Measurements from ENCODE around the gene DNAH10.

Gene DNAH10

GRCh38 chr12:123894823-123895345, 132.8 kb downstream of the DNAH10 start:
- Histone ChIP-seq H3K27me3 (ENCODE audit: control insufficient read depth in 5 of 5, insufficient read depth in 4 of 5, low read length in 5 of 5) (peaks cover 2 to 24% (median 9%) of the 10 kb centered on the region in 5 donors), H3K9ac (ENCODE audit: low read length in 5 of 5) (no peak overlapping the region), H3K9me3 (ENCODE audit: control insufficient read depth in 5 of 5, low read length in 5 of 5) (no peaks in the 10 kb centered on the region), H3K27ac (ENCODE audit: low read depth, low read length) (no peak overlapping the region), H3K4me3 (ENCODE audit: low read depth in 1 of 5, low read length in 5 of 5) (no peak overlapping the region), H3K36me3 (ENCODE audit: control insufficient read depth in 5 of 5, insufficient read depth in 5 of 5, low read length in 5 of 5) (no peaks in the 10 kb centered on the region), H3K4me1 (ENCODE audit: control insufficient read depth in 5 of 5, insufficient read depth in 5 of 5, low read length in 5 of 5) (peaks cover 0 to 8% (median 3%) of the 10 kb centered on the region in 5 donors)

GRCh38 chr12:123895451-123895850, 133.3 kb downstream of the DNAH10 start:
- no peak overlapping the region for H3K27ac ChIP-seq (ENCODE audit: low read depth, low read length)
- no peak overlapping the region for H3K9ac ChIP-seq (ENCODE audit: low read length in 5 of 5)
- H3K9me3 ChIP-seq (ENCODE audit: control insufficient read depth in 5 of 5, low read length in 5 of 5): no peaks in the 10 kb centered on the region
- H3K36me3 ChIP-seq (ENCODE audit: control insufficient read depth in 5 of 5, insufficient read depth in 5 of 5, low read length in 5 of 5): no peaks in the 10 kb centered on the region
- no peak overlapping the region for H3K4me3 ChIP-seq (ENCODE audit: low read depth in 1 of 5, low read length in 5 of 5)
- peaks cover 0 to 8% (median 3%) of the 10 kb centered on the region in 5 donors for H3K4me1 ChIP-seq (ENCODE audit: control insufficient read depth in 5 of 5, insufficient read depth in 5 of 5, low read length in 5 of 5)
- H3K27me3 ChIP-seq (ENCODE audit: control insufficient read depth in 5 of 5, insufficient read depth in 4 of 5, low read length in 5 of 5): peaks cover 2 to 21% (median 9%) of the 10 kb centered on the region in 5 donors

- Histone ChIP-seq H3K36me3 (ENCODE audit: control insufficient read depth in 5 of 5, insufficient read depth in 5 of 5, low read length in 5 of 5) (no peaks in the 10 kb centered on the region), H3K9ac (ENCODE audit: low read length in 5 of 5) (no peak overlapping the region), H3K4me3 (ENCODE audit: low read depth in 1 of 5, low read length in 5 of 5) (peak overlapping the region in 2 of 5 donors; percentile 20 to 42), H3K9me3 (ENCODE audit: control insufficient read depth in 5 of 5, low read length in 5 of 5) (peaks cover 0 to 4% (median 0%) of the 10 kb centered on the region in 5 donors), H3K27me3 (ENCODE audit: control insufficient read depth in 5 of 5, insufficient read depth in 4 of 5, low read length in 5 of 5) (peaks cover 0 to 9% (median 8%) of the 10 kb centered on the region in 5 donors), H3K4me1 (ENCODE audit: control insufficient read depth in 5 of 5, insufficient read depth in 5 of 5, low read length in 5 of 5) (peaks cover 0 to 8% (median 3%) of the 10 kb centered on the region in 5 donors), H3K27ac (ENCODE audit: low read depth, low read length) (no peak overlapping the region)
These were observed 134.7 kb downstream of the DNAH10 start for GRCh38 chr12:123896767-123897166.

- Histone ChIP-seq H3K36me3 (ENCODE audit: control insufficient read depth in 5 of 5, insufficient read depth in 5 of 5, low read length in 5 of 5) (no peaks in the 10 kb centered on the region), H3K27me3 (ENCODE audit: control insufficient read depth in 5 of 5, insufficient read depth in 4 of 5, low read length in 5 of 5) (peaks cover 0 to 8% (median 5%) of the 10 kb centered on the region in 5 donors), H3K27ac (ENCODE audit: low read depth, low read length) (no peak overlapping the region), H3K9ac (ENCODE audit: low read length in 5 of 5) (no peak overlapping the region), H3K4me1 (ENCODE audit: control insufficient read depth in 5 of 5, insufficient read depth in 5 of 5, low read length in 5 of 5) (peaks cover 0 to 8% (median 3%) of the 10 kb centered on the region in 5 donors), H3K4me3 (ENCODE audit: low read depth in 1 of 5, low read length in 5 of 5) (no peak overlapping the region), H3K9me3 (ENCODE audit: control insufficient read depth in 5 of 5, low read length in 5 of 5) (peaks cover 0 to 4% (median 0%) of the 10 kb centered on the region in 5 donors)
These were observed 135.1 kb downstream of the DNAH10 start for GRCh38 chr12:123897221-123897620.

GRCh38 chr12:123898673-123899072, 136.6 kb downstream of the DNAH10 start:
- H3K27ac ChIP-seq (ENCODE audit: low read depth, low read length): no peak overlapping the region
- H3K4me3 ChIP-seq (ENCODE audit: low read depth in 1 of 5, low read length in 5 of 5): no peak overlapping the region
- H3K9ac ChIP-seq (ENCODE audit: low read length in 5 of 5): no peak overlapping the region
- H3K4me1 ChIP-seq (ENCODE audit: control insufficient read depth in 5 of 5, insufficient read depth in 5 of 5, low read length in 5 of 5): peaks cover 0 to 8% (median 3%) of the 10 kb centered on the region in 5 donors
- no peaks in the 10 kb centered on the region for H3K36me3 ChIP-seq (ENCODE audit: control insufficient read depth in 5 of 5, insufficient read depth in 5 of 5, low read length in 5 of 5)
- H3K9me3 ChIP-seq (ENCODE audit: control insufficient read depth in 5 of 5, low read length in 5 of 5): peaks cover 0 to 4% (median 0%) of the 10 kb centered on the region in 5 donors
- peaks cover 0 to 8% (median 4%) of the 10 kb centered on the region in 5 donors for H3K27me3 ChIP-seq (ENCODE audit: control insufficient read depth in 5 of 5, insufficient read depth in 4 of 5, low read length in 5 of 5)

- peaks cover 0 to 8% (median 3%) of the 10 kb centered on the region in 5 donors for H3K4me1 ChIP-seq (ENCODE audit: control insufficient read depth in 5 of 5, insufficient read depth in 5 of 5, low read length in 5 of 5)
- H3K9ac ChIP-seq (ENCODE audit: low read length in 5 of 5): no peak overlapping the region
- no peak overlapping the region for H3K4me3 ChIP-seq (ENCODE audit: low read depth in 1 of 5, low read length in 5 of 5)
- H3K9me3 ChIP-seq (ENCODE audit: control insufficient read depth in 5 of 5, low read length in 5 of 5): peaks cover 0 to 4% (median 0%) of the 10 kb centered on the region in 5 donors
- H3K27ac ChIP-seq (ENCODE audit: low read depth, low read length): no peak overlapping the region
- no peaks in the 10 kb centered on the region for H3K36me3 ChIP-seq (ENCODE audit: control insufficient read depth in 5 of 5, insufficient read depth in 5 of 5, low read length in 5 of 5)
- peaks cover 0 to 10% (median 5%) of the 10 kb centered on the region in 5 donors for H3K27me3 ChIP-seq (ENCODE audit: control insufficient read depth in 5 of 5, insufficient read depth in 4 of 5, low read length in 5 of 5)
These were observed 137.3 kb downstream of the DNAH10 start for GRCh38 chr12:123899368-123899767.

- peaks cover 0 to 10% (median 5%) of the 10 kb centered on the region in 5 donors for H3K27me3 ChIP-seq (ENCODE audit: control insufficient read depth in 5 of 5, insufficient read depth in 4 of 5, low read length in 5 of 5)
- H3K9me3 ChIP-seq (ENCODE audit: control insufficient read depth in 5 of 5, low read length in 5 of 5): peaks cover 0 to 4% (median 0%) of the 10 kb centered on the region in 5 donors
- H3K4me3 ChIP-seq (ENCODE audit: low read depth in 1 of 5, low read length in 5 of 5): no peak overlapping the region
- H3K27ac ChIP-seq (ENCODE audit: low read depth, low read length): no peak overlapping the region
- H3K9ac ChIP-seq (ENCODE audit: low read length in 5 of 5): no peak overlapping the region
- H3K36me3 ChIP-seq (ENCODE audit: control insufficient read depth in 5 of 5, insufficient read depth in 5 of 5, low read length in 5 of 5): no peaks in the 10 kb centered on the region
- H3K4me1 ChIP-seq (ENCODE audit: control insufficient read depth in 5 of 5, insufficient read depth in 5 of 5, low read length in 5 of 5): peaks cover 0 to 8% (median 3%) of the 10 kb centered on the region in 5 donors
These were observed 138.8 kb downstream of the DNAH10 start for GRCh38 chr12:123900871-123901376.

- H3K36me3 ChIP-seq (ENCODE audit: control insufficient read depth in 5 of 5, insufficient read depth in 5 of 5, low read length in 5 of 5): no peaks in the 10 kb centered on the region
- peaks cover 0 to 10% (median 5%) of the 10 kb centered on the region in 5 donors for H3K27me3 ChIP-seq (ENCODE audit: control insufficient read depth in 5 of 5, insufficient read depth in 4 of 5, low read length in 5 of 5)
- H3K27ac ChIP-seq (ENCODE audit: low read depth, low read length): no peak overlapping the region
- H3K9me3 ChIP-seq (ENCODE audit: control insufficient read depth in 5 of 5, low read length in 5 of 5): peaks cover 0 to 4% (median 0%) of the 10 kb centered on the region in 5 donors
- H3K4me3 ChIP-seq (ENCODE audit: low read depth in 1 of 5, low read length in 5 of 5): no peak overlapping the region
- H3K4me1 ChIP-seq (ENCODE audit: control insufficient read depth in 5 of 5, insufficient read depth in 5 of 5, low read length in 5 of 5): peaks cover 0 to 5% (median 4%) of the 10 kb centered on the region in 5 donors
- H3K9ac ChIP-seq (ENCODE audit: low read length in 5 of 5): no peak overlapping the region
These were observed 140.7 kb downstream of the DNAH10 start for GRCh38 chr12:123902821-123903220.

GRCh38 chr12:123903301-123904065, 141.4 kb downstream of the DNAH10 start:
- H3K9me3 ChIP-seq (ENCODE audit: control insufficient read depth in 5 of 5, low read length in 5 of 5): peaks cover 0 to 4% (median 0%) of the 10 kb centered on the region in 5 donors
- no peak overlapping the region for H3K4me3 ChIP-seq (ENCODE audit: low read depth in 1 of 5, low read length in 5 of 5)
- no peak overlapping the region for H3K9ac ChIP-seq (ENCODE audit: low read length in 5 of 5)
- no peak overlapping the region for H3K27ac ChIP-seq (ENCODE audit: low read depth, low read length)
- H3K27me3 ChIP-seq (ENCODE audit: control insufficient read depth in 5 of 5, insufficient read depth in 4 of 5, low read length in 5 of 5): peaks cover 0 to 10% (median 5%) of the 10 kb centered on the region in 5 donors
- H3K4me1 ChIP-seq (ENCODE audit: control insufficient read depth in 5 of 5, insufficient read depth in 5 of 5, low read length in 5 of 5): peaks cover 0 to 5% (median 5%) of the 10 kb centered on the region in 5 donors
- H3K36me3 ChIP-seq (ENCODE audit: control insufficient read depth in 5 of 5, insufficient read depth in 5 of 5, low read length in 5 of 5): no peaks in the 10 kb centered on the region

Measured in subcutaneous abdominal adipose tissue (tissue), 5 donors.